Measurements from ENCODE around the gene LPAR3.

DNA sequence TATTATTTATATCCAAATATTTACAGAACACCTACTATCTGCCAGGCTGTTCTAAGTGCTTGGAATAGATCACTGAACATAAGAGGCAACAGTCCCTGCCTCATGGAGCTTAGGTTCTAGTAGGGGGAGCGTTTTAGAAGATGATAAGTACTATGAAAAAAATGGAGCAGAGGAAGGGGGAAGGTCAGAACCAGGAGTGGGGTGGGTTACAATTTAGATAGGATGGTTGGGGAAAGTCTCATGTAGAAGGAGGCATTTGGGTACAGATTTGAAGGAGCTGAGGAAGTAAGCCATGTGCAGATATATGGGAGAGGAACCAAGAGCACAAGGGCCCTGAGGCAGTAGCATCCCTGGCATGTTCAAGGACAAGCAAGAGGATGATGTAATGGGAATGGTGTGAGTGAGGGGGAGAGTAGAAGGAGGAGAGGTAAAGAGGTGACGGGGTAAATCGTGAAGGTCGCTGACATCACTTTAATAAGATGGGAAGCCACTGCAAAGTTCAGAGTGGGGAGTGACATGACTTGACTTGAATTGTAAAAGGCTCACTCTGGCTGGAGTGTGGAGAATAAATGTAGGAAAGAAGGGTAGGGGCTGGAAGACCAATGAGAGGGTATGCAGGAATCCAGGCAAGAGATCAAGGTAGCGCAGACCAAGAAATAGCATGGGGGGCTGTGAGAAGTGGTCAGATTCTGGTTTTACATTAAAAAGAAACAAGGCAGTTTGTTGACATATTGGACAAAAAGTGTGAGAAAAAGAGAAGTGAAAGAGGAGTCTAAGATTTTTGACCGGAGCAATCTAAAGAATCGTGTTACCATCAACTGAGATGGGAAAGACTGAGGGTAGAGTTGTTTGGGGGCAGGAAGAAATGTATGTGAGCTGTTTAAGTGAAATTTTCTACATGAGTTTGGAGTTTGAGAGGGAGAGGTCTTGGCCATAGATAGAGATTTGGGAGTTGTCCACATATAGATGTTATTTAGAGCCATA lies 92.6 kb downstream of the LPAR3 start:
- TF ChIP-seq EZH2 (IDR thresholded peaks at IDR 0.05; ENCODE audit: borderline replicate concordance, low read length) = no peak
- TF ChIP-seq, protein P1, sequence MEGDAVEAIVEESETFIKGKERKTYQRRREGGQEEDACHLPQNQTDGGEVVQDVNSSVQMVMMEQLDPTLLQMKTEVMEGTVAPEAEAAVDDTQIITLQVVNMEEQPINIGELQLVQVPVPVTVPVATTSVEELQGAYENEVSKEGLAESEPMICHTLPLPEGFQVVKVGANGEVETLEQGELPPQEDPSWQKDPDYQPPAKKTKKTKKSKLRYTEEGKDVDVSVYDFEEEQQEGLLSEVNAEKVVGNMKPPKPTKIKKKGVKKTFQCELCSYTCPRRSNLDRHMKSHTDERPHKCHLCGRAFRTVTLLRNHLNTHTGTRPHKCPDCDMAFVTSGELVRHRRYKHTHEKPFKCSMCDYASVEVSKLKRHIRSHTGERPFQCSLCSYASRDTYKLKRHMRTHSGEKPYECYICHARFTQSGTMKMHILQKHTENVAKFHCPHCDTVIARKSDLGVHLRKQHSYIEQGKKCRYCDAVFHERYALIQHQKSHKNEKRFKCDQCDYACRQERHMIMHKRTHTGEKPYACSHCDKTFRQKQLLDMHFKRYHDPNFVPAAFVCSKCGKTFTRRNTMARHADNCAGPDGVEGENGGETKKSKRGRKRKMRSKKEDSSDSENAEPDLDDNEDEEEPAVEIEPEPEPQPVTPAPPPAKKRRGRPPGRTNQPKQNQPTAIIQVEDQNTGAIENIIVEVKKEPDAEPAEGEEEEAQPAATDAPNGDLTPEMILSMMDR (conservative IDR thresholded peaks at IDR 0.05 in 1 of 2, IDR thresholded peaks at IDR 0.05 in 1 of 2; ENCODE audit: extremely low read depth in 1 of 2, insufficient read depth in 1 of 2, low read depth in 1 of 2, low read length in 2 of 2) = no peak

All from mammary epithelial cell (primary cell).